Right cardiac atrium (tissue), 5 donors: ENCODE measurements around the gene OGDH. TPM values are rescaled to one million over a fixed set of nuclear protein-coding genes. Genes with fewer than 3 reads are reported as not detected.
"Not testable (repeated sequence)": the region's sequence is repeated elsewhere in the genome, so short reads cannot be mapped to it uniquely, and the experiment has no call there.

Experiments used
- ATAC-seq, 2 donors: fragments of 200-7000 bp; cut with Tn5 transposase; one replicate each; pipeline versions ENCODE4 v1.8.0 to v1.9.1; 2020; ENCODE audit warnings: moderate library complexity in 2 of 2, mild to moderate bottlenecking in 1 of 2
- DNase-seq, 3 donors: peaks; one replicate each; pipeline ENCODE4 v3.0.0-alpha.2; 2020
- H3K27ac ChIP-seq: one replicate; pipeline ENCODE4 v1.5.1; 2013; ENCODE audit warnings: mild to moderate bottlenecking, low read length, control low read depth, moderate library complexity
- H3K27me3 ChIP-seq: one replicate; pipeline ENCODE4 v1.6.1; 2013; ENCODE audit not compliant: control insufficient read depth, insufficient read depth
- H3K4me1 ChIP-seq: one replicate; pipeline ENCODE4 v1.6.1; 2013; ENCODE audit warnings: low read length; ENCODE audit not compliant: control insufficient read depth, insufficient read depth
- H3K4me3 ChIP-seq: one replicate; pipeline ENCODE4 v1.5.1; 2013; ENCODE audit warnings: low read length, control low read depth
- H3K9me3 ChIP-seq: one replicate; pipeline ENCODE4 v1.6.1; 2013; ENCODE audit warnings: low read length; ENCODE audit not compliant: control insufficient read depth
- WGBS: extraction: QIAGEN DNeasy Blood & Tissue Kit; methylation state at CpG from one replicate; pipeline ENCODE4 v1.1.7; 2013; 5-methylcytosine and 5-hydroxymethylcytosine counted together
- intact Hi-C, 4 donors: fragments of 100-400 bp; cut with DNase I; formaldehyde crosslinking; loops; one replicate each; pipeline versions ENCODE4 v1.11.0 to v1.14.0; 2022 to 2023
- long read RNA-seq, 4 donors: library from polyadenylated mRNA; unstranded; transcript quantifications; one replicate each; pipeline ENCODE4 v2.0.0, GENCODE V29; 2020 to 2021
- polyA plus RNA-seq: library from polyadenylated mRNA; stranded (reverse); fragments of 200-250 nt; gene quantifications from one replicate; pipeline ENCODE4 v1.2.3, GENCODE V29; 2013
- total RNA-seq, 4 donors: library from RNA; stranded (reverse); fragmentation: NEBNext Ultra II Directional; extraction: Animal tissue kit (Norgen Biotek cat#: 25700); gene quantifications; one replicate each; pipeline ENCODE4 v1.2.1, GENCODE V29; 2021
- donor health status: healthy with polysubstance abuse.
- donor health status: DM: no; HTN: yes; CAD: no.
- donor health status: DM: no; HTN: no; CAD: no.
- donor health status: DM: no; HTN: yes; CAD: no; lungs with severe emphysema.
- donor health status: DM: yes; HTN: yes; CAD: no.

OGDH gene
- total RNA-seq (100 to 1,000 TPM; 347 to 406 (median 380) TPM), polyA plus RNA-seq (168 TPM)
- long read RNA-seq, donor 1, full-length matches to known transcripts, result 113 of 354 reads
- long read RNA-seq, donor 1, partial matches to known transcripts, result 231 of 354 reads
- long read RNA-seq, donor 1, other reads (novel, unspliced or antisense), result 10 of 354 reads
- long read RNA-seq, donor 2, full-length matches to known transcripts, result 57 of 232 reads
- long read RNA-seq, donor 2, partial matches to known transcripts, result 158 of 232 reads
- long read RNA-seq, donor 2, other reads (novel, unspliced or antisense), result 17 of 232 reads
- long read RNA-seq, donor 3, full-length matches to known transcripts, result 242 of 740 reads
- long read RNA-seq, donor 3, partial matches to known transcripts, result 478 of 740 reads
- long read RNA-seq, donor 3, other reads (novel, unspliced or antisense), result 20 of 740 reads
- long read RNA-seq, donor 4, full-length matches to known transcripts, result 48 of 186 reads
- long read RNA-seq, donor 4, partial matches to known transcripts, result 132 of 186 reads
- long read RNA-seq, donor 4, other reads (novel, unspliced or antisense), result 6 of 186 reads

DNA sequence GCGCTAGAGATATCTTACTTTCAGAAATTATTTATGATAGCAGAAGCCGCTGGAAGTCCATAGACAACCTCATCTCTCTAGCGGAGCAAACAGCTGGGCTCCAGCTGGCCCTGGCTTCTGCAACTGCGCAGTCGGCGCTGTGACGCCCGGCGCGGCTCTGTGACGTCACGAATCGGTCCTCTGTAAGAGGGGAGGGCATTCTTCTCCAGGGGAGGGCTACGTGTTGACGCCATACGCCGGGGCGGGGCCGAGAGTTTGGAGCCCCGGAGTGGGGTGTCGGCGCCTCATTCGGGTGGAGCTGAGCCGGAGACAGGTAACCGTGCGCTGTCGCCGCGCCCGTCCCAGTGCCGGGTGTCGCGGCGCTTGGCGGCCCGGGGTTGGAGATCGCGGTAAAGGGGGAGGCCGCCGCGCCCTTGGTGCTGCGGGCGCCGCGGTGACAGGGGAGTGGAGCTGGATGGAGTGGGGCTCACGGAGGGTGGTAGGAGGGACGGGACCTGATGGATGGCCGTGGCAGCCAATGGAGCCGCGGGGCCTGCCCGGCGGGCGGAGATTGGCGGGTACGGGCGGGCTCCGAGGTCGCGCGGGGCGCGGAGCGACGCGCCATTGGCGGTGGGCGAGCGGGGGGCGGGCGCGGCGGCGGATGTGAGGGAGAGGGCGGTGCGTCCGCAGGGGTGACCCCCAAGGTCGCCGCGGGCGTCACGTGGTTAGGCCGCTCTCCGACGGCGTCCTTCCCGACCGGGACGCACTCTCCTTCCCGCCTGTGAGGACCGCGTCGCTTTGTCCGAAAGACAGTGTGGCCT, at the start of gene OGDH:
OGDH (plus strand) TSS at position 287 of the 800 bp plus-strand sequence. CDS start 17,717 bp downstream, outside the sequence.
- DNase-seq (peak; percentile 99 to 100 (median 100)), ATAC-seq (peak; percentile 99)
- Histone ChIP-seq H3K27ac (peak within 1 kb of the TSS; percentile 96), H3K4me3 (peak within 1 kb of the TSS; percentile 79), H3K4me1 (no peaks in the 10 kb centered on the region), H3K27me3 (no peaks in the 10 kb centered on the region), H3K9me3 (no peaks in the 10 kb centered on the region)
- WGBS, result under 1% methylated on average over 93 of the region's 93 CpGs
- intact Hi-C loops, result no loop called here

DNA sequence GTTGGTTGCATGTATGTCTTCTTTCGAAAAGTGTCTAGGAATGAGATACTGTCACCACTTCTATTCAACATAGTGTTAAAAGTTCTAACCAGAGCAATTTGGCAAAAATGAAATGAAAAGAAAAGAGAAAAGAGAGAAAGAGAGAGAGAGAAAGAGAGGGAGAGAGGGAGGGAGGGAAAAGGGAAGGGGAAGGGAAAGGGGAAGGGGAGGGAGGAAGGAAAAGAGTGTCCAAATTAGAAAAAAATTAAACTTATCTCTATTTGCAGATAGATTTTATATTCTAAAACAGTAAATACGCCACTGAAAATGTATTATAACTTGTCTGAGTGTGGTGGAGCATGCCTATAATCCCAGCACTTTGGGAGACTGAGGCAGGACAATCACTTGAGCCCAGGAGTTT, 48.9 kb upstream of the OGDH start:
- Histone ChIP-seq H3K27me3 (no peaks in the 10 kb centered on the region), H3K9me3 (no peaks in the 10 kb centered on the region), H3K4me1 (no peaks in the 10 kb centered on the region), H3K27ac (no peak overlapping the region), H3K4me3 (no peak overlapping the region)
- ATAC-seq (no peak), DNase-seq (no peak)
- intact Hi-C loops, result no loop called here
- WGBS, result 75% methylated on average over 2 of the region's 2 CpGs

DNA sequence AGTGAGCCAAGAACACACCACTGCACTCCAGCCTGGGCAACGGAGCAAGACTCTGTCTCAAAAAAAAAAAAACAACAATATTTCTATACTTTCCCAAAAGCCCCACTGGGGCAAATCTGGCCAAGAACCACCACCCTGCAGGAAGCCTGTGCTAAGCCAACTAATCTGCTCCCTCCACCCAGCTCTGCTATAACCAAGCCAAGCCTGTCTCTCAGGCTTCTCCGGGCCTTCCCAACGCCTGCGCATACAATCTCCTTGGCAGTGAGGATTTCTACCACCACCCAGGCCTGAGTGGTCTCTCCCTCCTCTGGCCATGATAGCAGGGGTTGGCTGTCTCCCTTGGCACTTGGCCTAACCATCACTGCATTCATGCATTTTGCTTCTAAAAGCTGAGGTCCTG, 46.9 kb upstream of the OGDH start:
- WGBS, result 51% methylated on average over 4 of the region's 4 CpGs
- Histone ChIP-seq H3K4me1 (no peaks in the 10 kb centered on the region), H3K27ac (no peak overlapping the region), H3K9me3 (no peaks in the 10 kb centered on the region), H3K4me3 (no peak overlapping the region), H3K27me3 (no peaks in the 10 kb centered on the region)
- intact Hi-C loops, result no loop called here
- DNase-seq (no peak), ATAC-seq (peak in 1 of 2 donors; percentile 32)

DNA sequence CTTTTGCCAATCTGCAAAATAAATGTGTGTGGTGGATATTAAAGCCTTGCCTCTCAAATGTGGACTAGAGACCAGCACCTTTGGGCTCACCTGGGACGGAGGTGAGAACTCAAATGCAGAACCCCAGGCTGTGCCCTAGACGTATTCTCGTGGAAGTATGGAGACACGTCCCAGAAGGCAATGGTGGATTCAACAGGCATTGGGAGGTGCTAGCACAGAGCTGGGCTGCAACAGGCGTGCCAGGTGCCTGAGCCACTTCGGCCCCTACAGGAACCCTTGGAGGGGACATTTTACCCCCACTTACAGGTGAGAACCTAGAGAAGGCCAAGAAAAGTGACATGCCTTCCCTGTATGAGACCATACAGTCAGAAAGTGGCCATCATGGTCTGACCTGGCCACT, 44.9 kb upstream of the OGDH start:
- H3K4me1 ChIP-seq, result no peaks in the 10 kb centered on the region
- no peak overlapping the region for H3K27ac ChIP-seq
- WGBS, result 82% methylated on average over 6 of the region's 6 CpGs
- DNase-seq (no peak), ATAC-seq (no peak)
- H3K27me3 ChIP-seq, result no peaks in the 10 kb centered on the region
- no peaks in the 10 kb centered on the region for H3K9me3 ChIP-seq
- H3K4me3 ChIP-seq, result no peak overlapping the region
- intact Hi-C loops, result loop anchor here in 2 of 4 donors (5.0 to 10.0 kb wide), 3 partner anchors 317 to 347 kb away; no protein-coding TSS in a partner anchor

DNA sequence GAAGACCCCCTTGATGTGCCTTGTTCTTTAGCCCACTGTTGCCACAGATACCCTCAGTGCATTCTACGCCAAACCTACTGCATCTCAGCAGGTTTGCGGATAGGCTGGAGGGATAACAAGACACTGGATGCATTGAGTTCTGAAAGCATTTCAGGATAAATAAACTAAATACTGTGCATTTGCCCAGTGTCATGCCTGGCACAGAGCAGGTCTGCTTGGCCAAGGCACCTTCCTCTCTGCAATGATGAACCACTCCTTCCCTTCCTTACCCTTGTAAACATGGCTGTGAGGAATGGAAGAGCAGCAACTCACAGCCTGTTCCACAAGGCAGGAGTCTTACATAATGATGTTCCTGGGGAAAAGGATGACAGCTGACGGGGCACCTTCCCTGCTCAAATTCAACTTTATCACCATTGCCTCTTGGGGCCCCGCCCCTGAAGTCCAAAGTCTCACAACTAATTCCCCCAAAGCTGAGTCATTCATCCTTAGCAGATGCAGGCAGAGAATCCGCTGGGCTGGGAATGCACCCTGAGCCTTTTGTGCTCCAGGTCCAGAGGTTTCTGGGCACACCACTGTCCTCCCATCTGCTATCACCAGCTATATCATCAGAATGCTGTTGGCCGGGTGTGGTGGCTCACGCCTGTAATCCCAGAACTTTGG, 44.3 kb upstream of the OGDH start:
- H3K4me1 ChIP-seq, result no peaks in the 10 kb centered on the region
- intact Hi-C loops, result loop anchor here in 2 of 4 donors (5.0 to 10.0 kb wide), 3 partner anchors 317 to 347 kb away; no protein-coding TSS in a partner anchor
- H3K4me3 ChIP-seq, result no peak overlapping the region
- no peak overlapping the region for H3K27ac ChIP-seq
- no peaks in the 10 kb centered on the region for H3K27me3 ChIP-seq
- ATAC-seq (no peak), DNase-seq (no peak)
- no peaks in the 10 kb centered on the region for H3K9me3 ChIP-seq
- 89% methylated on average over 7 of the region's 7 CpGs for WGBS

DNA sequence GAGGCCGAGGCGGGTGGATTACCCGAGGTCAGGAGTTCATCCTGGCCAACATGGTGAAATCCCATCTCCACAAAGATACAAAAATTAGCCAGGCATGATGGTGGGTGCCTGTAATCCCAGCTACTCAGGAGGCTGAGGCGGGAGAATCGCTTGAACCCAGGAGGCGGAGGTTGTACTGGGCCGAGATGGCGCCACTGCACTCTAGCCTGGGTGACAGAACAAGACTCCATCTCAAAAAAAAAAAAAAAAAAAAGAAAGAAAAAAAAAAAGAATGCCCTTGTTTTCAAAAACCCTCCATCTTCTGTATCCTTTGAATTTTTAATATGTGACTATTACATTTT, 43.8 kb upstream of the OGDH start:
- not testable (repeated sequence) for H3K4me1 ChIP-seq, H3K27me3 ChIP-seq, H3K27ac ChIP-seq, DNase-seq, H3K9me3 ChIP-seq, ATAC-seq, H3K4me3 ChIP-seq
- intact Hi-C loops, result loop anchor here in 2 of 4 donors (5.0 to 10.0 kb wide), 3 partner anchors 318 to 348 kb away; no protein-coding TSS in a partner anchor
- 91% methylated on average over 8 of the region's 8 CpGs for WGBS

DNA sequence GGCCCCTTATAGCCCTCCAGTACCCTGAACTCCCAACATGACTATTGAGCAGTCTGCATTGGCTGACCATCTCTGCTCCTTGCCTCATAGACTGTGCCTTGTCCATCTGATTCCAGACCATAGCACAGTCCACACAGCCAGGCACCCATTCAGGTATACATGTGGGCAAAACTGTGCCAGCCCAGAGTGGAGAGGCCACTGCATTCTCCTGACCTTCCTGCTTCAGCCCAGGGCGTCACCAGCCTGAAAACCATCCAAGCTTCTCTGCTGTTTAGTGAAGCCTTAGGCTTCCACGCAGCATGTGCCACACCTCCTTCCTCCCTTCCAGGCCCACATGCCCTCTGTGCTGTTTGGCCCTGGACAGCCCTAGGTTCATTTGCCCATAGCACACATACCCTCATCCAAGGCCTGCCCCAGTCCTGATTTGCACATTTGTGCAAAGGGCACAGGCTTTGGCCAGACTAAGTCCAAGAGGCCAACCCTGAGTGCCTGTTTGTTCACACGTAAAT, 43.2 kb upstream of the OGDH start:
- no peak overlapping the region for H3K27ac ChIP-seq
- WGBS, result 81% methylated on average over 3 of the region's 3 CpGs
- DNase-seq (no peak), ATAC-seq (no peak)
- H3K4me1 ChIP-seq, result no peaks in the 10 kb centered on the region
- intact Hi-C loops, result loop anchor here in 2 of 4 donors (5.0 to 10.0 kb wide), 3 partner anchors 318 to 348 kb away; no protein-coding TSS in a partner anchor
- H3K4me3 ChIP-seq, result no peak overlapping the region
- no peaks in the 10 kb centered on the region for H3K27me3 ChIP-seq
- H3K9me3 ChIP-seq, result no peaks in the 10 kb centered on the region

DNA sequence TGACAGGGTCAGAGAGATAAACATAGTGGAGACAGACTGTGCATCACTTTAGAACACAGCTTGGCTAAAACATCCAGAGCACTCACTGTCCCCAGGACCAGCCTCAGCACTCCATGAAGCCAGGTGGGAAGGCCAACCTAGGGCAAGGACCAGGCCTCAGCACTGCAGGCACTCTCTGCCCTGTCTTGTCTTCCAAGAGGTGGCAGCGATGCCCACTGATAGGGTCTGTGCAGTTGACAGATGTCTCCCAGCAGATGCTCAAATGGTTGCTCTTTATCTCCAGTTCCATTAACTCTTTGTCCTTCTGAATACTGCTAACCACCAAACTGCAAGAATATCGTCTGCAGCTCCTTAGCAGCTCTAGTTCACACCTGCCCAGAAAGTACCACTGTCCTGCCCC, 41.8 kb upstream of the OGDH start:
- ATAC-seq (no peak), DNase-seq (no peak)
- Histone ChIP-seq H3K27ac (no peak overlapping the region), H3K27me3 (no peaks in the 10 kb centered on the region), H3K4me1 (no peaks in the 10 kb centered on the region), H3K4me3 (no peak overlapping the region), H3K9me3 (no peaks in the 10 kb centered on the region)
- WGBS, result 59% methylated on average over 2 of the region's 2 CpGs
- intact Hi-C loops, result loop anchor here in 2 of 4 donors (5.0 to 10.0 kb wide), 3 partner anchors 320 to 350 kb away; no protein-coding TSS in a partner anchor

DNA sequence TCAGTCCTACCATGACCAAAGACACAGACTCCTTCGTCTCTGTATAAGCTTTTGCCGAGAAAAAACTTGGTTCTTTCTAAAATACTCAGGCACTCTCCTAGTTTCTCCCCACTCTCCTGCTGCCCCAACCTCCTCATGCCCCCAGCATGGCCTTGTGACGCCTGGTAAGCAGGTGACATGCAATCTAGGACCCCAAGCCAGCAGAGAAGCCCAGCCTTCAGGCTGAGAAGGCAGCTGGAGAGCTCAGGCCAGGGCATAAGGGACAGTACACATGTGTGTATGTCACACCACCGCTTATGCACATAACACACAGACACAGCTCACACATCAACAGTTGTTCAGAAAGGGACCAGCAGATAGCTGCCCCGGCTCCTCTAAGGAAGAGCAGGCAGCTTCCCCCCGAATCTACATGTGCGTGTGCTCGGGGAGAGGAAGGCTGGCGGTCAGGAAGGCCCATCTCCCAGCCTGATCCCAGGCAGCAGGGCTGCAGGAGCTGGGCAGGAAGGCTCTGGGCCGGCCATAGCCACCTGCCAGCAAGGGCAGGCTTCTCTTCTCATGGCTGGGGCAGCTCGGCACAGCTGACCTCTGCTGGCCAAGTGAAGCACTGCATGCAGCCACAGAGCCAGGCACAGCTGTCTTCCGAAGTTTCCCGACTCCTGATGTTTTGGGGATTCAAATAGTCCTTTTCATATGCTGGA, 41.2 kb upstream of the OGDH start:
- DNase-seq (peak; percentile 69 to 89 (median 87)), ATAC-seq (peak; percentile 80 to 83)
- Histone ChIP-seq H3K27me3 (no peaks in the 10 kb centered on the region), H3K27ac (peak overlapping the region; percentile 25), H3K4me1 (no peaks in the 10 kb centered on the region), H3K9me3 (no peaks in the 10 kb centered on the region), H3K4me3 (no peak overlapping the region)
- intact Hi-C loops, result loop anchor here in 2 of 4 donors (10.0 kb wide), 2 partner anchors 320 to 350 kb away; no protein-coding TSS in a partner anchor
- 58% methylated on average over 13 of the region's 13 CpGs for WGBS
